Measurements from ENCODE around the gene ANKRD50. TPM values are rescaled to one million over a fixed set of nuclear protein-coding genes. Genes with fewer than 3 reads are reported as not detected.

The ANKRD50 gene
- total and polyA plus RNA-seq, 2 experiments from 2014 or later = 8.9 to 21.8 TPM

DNA sequence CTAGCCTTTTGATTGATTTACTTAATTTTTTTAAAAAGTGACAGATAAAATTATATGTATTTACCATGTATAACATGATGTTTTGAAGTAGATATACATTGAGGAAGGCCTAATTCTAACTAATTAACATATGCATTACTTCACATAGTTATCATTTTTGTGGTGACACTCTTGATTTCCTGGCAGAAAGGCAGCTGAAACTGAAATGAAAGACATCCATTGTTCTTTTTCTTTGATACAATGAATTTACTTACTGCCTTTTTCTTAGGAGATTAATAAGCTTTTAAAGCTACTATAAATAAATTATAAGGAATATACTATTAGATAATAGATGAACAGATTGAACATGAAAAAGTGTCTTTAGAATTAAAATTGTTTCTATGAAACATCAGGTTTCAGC is 26.7 kb downstream of the ANKRD50 start:
- Histone ChIP-seq H3K27ac (no peak overlapping the region), H3K36me3 (no peaks in the 10 kb centered on the region), H3K9me3 (ENCODE audit: low read depth) (no peaks in the 10 kb centered on the region), H3K4me3 (no peak overlapping the region), H3K27me3 (no peaks in the 10 kb centered on the region), H3K4me1 (ENCODE audit: low read depth) (no peaks in the 10 kb centered on the region)
- TF ChIP-seq, protein P1, sequence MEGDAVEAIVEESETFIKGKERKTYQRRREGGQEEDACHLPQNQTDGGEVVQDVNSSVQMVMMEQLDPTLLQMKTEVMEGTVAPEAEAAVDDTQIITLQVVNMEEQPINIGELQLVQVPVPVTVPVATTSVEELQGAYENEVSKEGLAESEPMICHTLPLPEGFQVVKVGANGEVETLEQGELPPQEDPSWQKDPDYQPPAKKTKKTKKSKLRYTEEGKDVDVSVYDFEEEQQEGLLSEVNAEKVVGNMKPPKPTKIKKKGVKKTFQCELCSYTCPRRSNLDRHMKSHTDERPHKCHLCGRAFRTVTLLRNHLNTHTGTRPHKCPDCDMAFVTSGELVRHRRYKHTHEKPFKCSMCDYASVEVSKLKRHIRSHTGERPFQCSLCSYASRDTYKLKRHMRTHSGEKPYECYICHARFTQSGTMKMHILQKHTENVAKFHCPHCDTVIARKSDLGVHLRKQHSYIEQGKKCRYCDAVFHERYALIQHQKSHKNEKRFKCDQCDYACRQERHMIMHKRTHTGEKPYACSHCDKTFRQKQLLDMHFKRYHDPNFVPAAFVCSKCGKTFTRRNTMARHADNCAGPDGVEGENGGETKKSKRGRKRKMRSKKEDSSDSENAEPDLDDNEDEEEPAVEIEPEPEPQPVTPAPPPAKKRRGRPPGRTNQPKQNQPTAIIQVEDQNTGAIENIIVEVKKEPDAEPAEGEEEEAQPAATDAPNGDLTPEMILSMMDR (IDR thresholded peaks at IDR 0.05; ENCODE audit: low read depth, low read length) = no peak
- peak in 1 of 2 donors; percentile 48 for DNase-seq (ENCODE audit: low read depth in 1 of 2, low spot score in 1 of 2)

DNA sequence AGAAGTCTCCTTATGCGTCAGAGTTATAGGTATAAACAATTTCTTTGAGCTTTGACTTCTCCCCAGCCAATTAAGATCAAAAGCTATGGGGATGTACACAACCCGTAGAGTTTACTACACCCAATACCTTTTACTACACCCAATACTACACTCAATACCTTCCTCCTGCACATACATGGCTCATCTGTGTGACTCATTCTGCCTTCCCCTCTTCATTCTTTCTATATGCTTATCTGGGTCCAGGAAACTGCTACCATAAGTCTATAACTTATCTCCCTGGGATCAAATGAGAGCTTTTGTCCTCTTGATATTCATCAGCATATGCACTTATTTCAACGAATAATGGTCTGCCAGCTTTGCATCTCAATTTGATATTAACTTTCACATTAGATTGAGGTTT is 28.2 kb downstream of the ANKRD50 start:
- no peaks in the 10 kb centered on the region for H3K36me3 ChIP-seq
- H3K9me3 ChIP-seq (ENCODE audit: low read depth) = no peaks in the 10 kb centered on the region
- no peaks in the 10 kb centered on the region for H3K4me1 ChIP-seq (ENCODE audit: low read depth)
- H3K27me3 ChIP-seq = no peaks in the 10 kb centered on the region
- TF ChIP-seq, protein P1 (IDR thresholded peaks at IDR 0.05; ENCODE audit: low read depth, low read length) = no peak
- DNase-seq (ENCODE audit: low read depth in 1 of 2, low spot score in 1 of 2) = no peak
- no peak overlapping the region for H3K4me3 ChIP-seq
- H3K27ac ChIP-seq = no peak overlapping the region

DNA sequence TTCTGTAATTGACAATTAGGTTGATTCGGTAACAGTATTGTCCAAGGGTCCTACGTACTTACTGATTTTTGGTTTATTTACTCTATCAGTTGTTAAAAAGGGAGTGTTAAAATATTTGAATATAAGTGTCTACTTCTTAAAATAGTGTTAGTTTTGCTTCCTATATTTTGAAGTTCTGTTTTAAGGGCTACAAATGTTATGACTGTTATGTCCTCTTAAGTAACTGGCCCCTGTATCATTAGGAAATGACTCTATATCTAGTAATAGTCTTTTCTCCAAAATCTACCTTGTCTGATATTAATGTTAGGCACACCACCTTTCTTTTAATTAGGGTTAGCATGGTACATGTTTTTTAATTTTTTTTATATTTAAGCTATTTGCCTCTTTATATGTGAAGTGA is 30.1 kb downstream of the ANKRD50 start:
- H3K36me3 ChIP-seq = peaks cover 2% of the 10 kb centered on the region
- H3K27me3 ChIP-seq = no peaks in the 10 kb centered on the region
- H3K9me3 ChIP-seq (ENCODE audit: low read depth) = no peaks in the 10 kb centered on the region
- H3K4me3 ChIP-seq = no peak overlapping the region
- TF ChIP-seq, protein P1 (IDR thresholded peaks at IDR 0.05; ENCODE audit: low read depth, low read length) = no peak
- no peak for DNase-seq (ENCODE audit: low read depth in 1 of 2, low spot score in 1 of 2)
- H3K27ac ChIP-seq = no peak overlapping the region
- H3K4me1 ChIP-seq (ENCODE audit: low read depth) = no peaks in the 10 kb centered on the region

DNA sequence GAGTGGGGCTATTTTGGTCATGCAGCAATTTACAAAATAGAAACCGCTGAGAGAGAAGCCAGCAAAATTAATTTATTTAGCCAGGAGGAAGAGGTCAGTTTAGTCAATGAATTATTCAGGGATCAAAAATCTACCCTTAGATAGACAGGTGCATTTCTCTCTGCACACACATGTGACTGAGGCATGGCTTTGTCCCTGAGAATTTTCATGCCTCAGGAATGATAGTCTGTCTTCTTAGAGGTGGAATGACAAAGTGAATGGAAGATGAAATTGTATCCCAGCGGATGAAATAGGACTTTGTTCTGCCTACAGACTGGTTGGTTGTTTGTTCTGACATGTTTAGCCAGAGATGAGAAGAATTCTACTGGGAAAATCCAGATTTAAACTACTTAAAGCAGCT is 46.0 kb downstream of the ANKRD50 start:
- peaks cover 31% of the 10 kb centered on the region for H3K36me3 ChIP-seq
- H3K4me1 ChIP-seq (ENCODE audit: low read depth) = no peaks in the 10 kb centered on the region
- no peaks in the 10 kb centered on the region for H3K27me3 ChIP-seq
- DNase-seq (ENCODE audit: low read depth in 1 of 2, low spot score in 1 of 2) = no peak
- TF ChIP-seq, protein P1 (IDR thresholded peaks at IDR 0.05; ENCODE audit: low read depth, low read length) = no peak
- no peak overlapping the region for H3K27ac ChIP-seq
- H3K4me3 ChIP-seq = no peak overlapping the region
- no peaks in the 10 kb centered on the region for H3K9me3 ChIP-seq (ENCODE audit: low read depth)

DNA sequence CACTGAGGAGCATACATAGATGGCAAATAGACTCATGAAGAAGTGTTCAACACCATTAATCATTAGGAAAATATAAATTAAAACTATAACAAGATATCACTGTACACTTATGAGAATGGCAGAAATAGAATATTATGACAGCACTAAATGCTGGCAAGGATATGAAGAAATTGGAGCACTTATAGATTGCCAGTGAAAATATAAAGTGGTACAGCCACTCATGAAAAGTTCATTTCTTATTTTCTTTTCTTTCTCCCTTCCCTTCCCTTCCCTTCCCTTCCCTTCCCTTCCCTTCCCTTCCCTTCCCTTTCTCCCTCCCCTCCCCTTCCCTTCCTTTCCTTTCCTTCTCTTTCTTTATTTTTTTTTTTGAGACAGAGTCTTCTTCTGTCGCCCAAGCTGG is 53.7 kb downstream of the ANKRD50 start:
- Histone ChIP-seq H3K4me3 (no peak overlapping the region), H3K27ac (no peak overlapping the region), H3K4me1 (ENCODE audit: low read depth) (no peaks in the 10 kb centered on the region), H3K27me3 (no peaks in the 10 kb centered on the region), H3K9me3 (ENCODE audit: low read depth) (no peaks in the 10 kb centered on the region), H3K36me3 (no peaks in the 10 kb centered on the region)
- TF ChIP-seq, protein P1 (IDR thresholded peaks at IDR 0.05; ENCODE audit: low read depth, low read length) = no peak
- DNase-seq (ENCODE audit: low read depth in 1 of 2, low spot score in 1 of 2) = no peak

DNA sequence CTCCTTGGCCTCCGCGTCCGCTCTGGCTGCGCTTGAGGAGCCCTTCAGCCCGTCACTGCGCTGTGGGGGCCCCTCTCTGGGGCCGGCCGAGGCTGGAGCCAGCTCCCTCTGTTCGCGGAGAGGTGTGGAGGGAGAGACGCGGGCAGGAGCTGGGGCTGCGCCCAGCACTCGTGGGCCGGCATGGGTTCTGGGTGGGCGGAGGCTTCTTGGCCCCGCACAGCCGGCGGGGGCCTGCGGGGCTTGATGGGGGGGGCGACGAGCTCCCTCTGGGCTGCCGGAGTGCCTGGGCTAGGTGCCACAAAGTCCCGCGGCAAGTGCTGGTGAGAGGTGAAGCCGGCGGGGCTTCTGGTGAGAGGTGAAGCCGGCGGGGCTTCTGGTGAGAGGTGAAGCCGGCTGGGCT is 61.9 kb downstream of the ANKRD50 start:
- H3K9me3 ChIP-seq (ENCODE audit: low read depth) = no peaks in the 10 kb centered on the region
- H3K4me1 ChIP-seq (ENCODE audit: low read depth) = no peaks in the 10 kb centered on the region
- no peaks in the 10 kb centered on the region for H3K27me3 ChIP-seq
- TF ChIP-seq, protein P1 (IDR thresholded peaks at IDR 0.05; ENCODE audit: low read depth, low read length) = no peak
- H3K36me3 ChIP-seq = no peaks in the 10 kb centered on the region
- no peak overlapping the region for H3K27ac ChIP-seq
- no peak overlapping the region for H3K4me3 ChIP-seq
- no peak for DNase-seq (ENCODE audit: low read depth in 1 of 2, low spot score in 1 of 2)

All from cardiac muscle cell (in vitro differentiated cells and primary cell).